Measurements from ENCODE around the gene KCNJ16.
"Not testable (repeated sequence)": the region's sequence is repeated elsewhere in the genome, so short reads cannot be mapped to it uniquely, and the experiment has no call there.

KCNJ16 gene

DNA sequence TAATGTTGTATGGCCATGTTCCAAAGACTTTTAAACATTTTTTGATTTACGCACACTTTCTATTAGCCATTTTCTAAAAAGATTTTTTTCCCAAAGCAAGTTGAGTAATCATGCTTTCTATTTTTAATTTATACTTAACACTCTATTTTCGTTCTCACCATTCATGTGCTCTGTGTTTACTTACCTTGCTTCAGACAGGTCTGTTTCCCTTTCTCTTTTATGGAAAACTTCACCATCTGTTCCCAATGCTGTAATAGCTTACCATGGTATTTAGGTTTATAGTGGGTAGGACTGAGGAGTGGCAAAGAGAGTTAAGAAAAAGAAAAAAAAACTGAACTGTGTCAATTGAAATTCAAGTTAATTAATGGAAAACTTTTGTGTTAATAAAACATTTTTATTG, 37.5 kb upstream of the KCNJ16 start:
- H3K4me3 ChIP-seq (ENCODE audit: low read depth, low read length) = no peak overlapping the region
- no peak for TF ChIP-seq CTCF (IDR thresholded peaks at IDR 0.05; ENCODE audit: control insufficient read depth, extremely low read depth, insufficient read depth)
- no peak for DNase-seq (ENCODE audit: low read depth)

DNA sequence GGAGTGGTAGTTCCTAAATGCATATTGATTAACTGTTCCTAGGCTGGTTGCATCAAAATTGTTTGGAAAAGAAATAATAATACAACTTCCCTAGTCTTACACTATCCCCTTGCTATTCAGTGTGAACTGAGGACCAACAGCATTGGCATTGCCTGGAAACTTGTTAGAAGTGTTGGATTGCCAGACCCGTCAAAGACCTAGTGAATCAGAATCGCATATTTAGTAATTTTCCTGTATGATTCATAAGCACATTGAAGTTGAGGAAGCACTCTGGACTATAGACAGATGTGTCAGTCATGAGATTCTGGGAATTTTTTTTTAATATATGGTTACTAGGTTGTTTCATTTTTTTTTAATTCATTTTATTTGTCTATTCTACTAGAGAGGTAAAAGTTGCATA, 34.7 kb upstream of the KCNJ16 start:
- no peak overlapping the region for H3K4me3 ChIP-seq (ENCODE audit: low read depth, low read length)
- no peak for TF ChIP-seq CTCF (IDR thresholded peaks at IDR 0.05; ENCODE audit: control insufficient read depth, extremely low read depth, insufficient read depth)
- no peak for DNase-seq (ENCODE audit: low read depth)

GRCh38 chr17:70041061-70041460, 34.0 kb upstream of the KCNJ16 start:
- H3K4me3 ChIP-seq (ENCODE audit: low read depth, low read length) = no peak overlapping the region
- DNase-seq (ENCODE audit: low read depth) = no peak
- TF ChIP-seq CTCF (IDR thresholded peaks at IDR 0.05; ENCODE audit: control insufficient read depth, extremely low read depth, insufficient read depth) = no peak

- H3K4me3 ChIP-seq (ENCODE audit: low read depth, low read length) = no peak overlapping the region
- no peak for DNase-seq (ENCODE audit: low read depth)
- TF ChIP-seq CTCF (IDR thresholded peaks at IDR 0.05; ENCODE audit: control insufficient read depth, extremely low read depth, insufficient read depth) = no peak
Observed at GRCh38 chr17:70041540-70041939, 33.5 kb upstream of the KCNJ16 start.

DNA sequence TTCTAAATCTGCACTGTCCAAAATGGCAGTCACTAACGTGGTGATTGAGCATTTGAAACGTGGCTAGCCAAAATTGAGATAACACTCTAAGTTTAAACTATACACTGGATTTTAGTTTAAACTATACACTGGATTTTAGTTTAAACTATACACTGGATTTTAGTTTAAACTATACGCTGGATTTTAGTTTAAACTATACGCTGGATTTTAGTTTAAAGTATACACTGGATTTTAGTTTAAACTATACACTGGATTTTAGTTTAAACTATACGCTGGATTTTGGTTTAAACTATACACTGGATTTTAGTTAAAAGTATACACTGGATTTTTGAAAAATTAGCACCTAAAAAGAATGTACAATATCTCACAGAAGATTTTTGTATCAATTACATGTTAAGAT, 29.2 kb upstream of the KCNJ16 start:
- H3K4me3 ChIP-seq (ENCODE audit: low read depth, low read length); DNase-seq (ENCODE audit: low read depth): not testable (repeated sequence)

DNA sequence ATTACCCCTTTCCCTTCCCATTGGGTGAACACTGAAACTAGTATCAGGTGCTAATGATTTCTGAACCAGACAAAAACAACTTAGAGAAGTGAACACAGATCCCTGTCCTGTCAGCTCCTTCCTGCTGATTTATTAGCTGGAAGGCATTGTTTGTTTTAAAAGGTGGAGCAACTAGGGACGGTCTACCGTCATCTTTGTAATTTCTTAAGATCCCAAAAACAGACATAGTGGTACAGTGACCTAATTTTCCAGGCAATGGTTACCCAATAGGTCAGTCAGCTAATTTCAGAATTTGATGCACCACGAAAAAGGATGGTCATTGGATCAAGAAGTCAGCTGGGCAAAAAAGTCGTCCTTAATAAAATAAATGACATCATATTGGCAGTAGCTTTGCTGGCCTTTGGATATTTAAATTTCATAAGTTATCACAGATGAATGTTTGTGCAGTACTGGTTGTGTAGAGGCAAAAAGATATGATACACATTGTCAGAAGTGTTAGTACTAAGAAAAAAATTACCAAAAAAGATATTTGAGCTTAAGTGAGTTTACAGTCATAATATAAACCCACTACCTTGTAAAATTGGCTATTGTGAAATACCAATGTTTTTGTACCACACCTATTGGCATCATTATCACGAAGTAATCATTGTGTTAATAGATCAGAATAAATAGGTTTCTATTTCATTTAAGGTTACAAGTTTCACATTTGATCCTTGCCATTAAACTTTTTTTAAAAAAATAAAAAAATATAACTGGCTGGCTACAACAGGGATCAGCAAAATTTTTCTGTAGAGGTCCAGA, 27.2 kb upstream of the KCNJ16 start:
- H3K4me3 ChIP-seq (ENCODE audit: low read depth, low read length) = no peak overlapping the region
- no peak for DNase-seq (ENCODE audit: low read depth)
- TF ChIP-seq CTCF (IDR thresholded peaks at IDR 0.05; ENCODE audit: control insufficient read depth, extremely low read depth, insufficient read depth) = no peak

GRCh38 chr17:70049801-70050591, 25.0 kb upstream of the KCNJ16 start:
- no peak for DNase-seq (ENCODE audit: low read depth)
- no peak for TF ChIP-seq CTCF (IDR thresholded peaks at IDR 0.05; ENCODE audit: control insufficient read depth, extremely low read depth, insufficient read depth)

More at GRCh38 chr17:70049801-70050591, 25.0 kb upstream of the KCNJ16 start:
- H3K4me3 ChIP-seq (ENCODE audit: low read depth, low read length) = no peak overlapping the region

All from LNCaP clone FGC (cell line).